OCI-M2 (cell line): ENCODE measurements around the gene TMEFF1.

Experiments used
- DNase-seq: peaks from one replicate; lab custom pipeline; 2025; ENCODE audit not compliant: unreplicated experiment; lab: John Stamatoyannopoulos, UW

Gene TMEFF1

GRCh38 chr9:100575765-100576386 lies 102.9 kb downstream of the TMEFF1 start:
- DNase-seq = no peak

GRCh38 chr9:100577776-100578448 lies 105.0 kb downstream of the TMEFF1 start, which contains the start of gene CAVIN4:
CAVIN4 (plus strand) TSS chr9:100578079; CDS start chr9:100578144, 65 bp downstream.
- DNase-seq = no peak

GRCh38 chr9:100578610-100579009 lies 105.7 kb downstream of the TMEFF1 start:
- no peak for DNase-seq

GRCh38 chr9:100579665-100580064 lies 106.7 kb downstream of the TMEFF1 start:
- no peak for DNase-seq

DNA sequence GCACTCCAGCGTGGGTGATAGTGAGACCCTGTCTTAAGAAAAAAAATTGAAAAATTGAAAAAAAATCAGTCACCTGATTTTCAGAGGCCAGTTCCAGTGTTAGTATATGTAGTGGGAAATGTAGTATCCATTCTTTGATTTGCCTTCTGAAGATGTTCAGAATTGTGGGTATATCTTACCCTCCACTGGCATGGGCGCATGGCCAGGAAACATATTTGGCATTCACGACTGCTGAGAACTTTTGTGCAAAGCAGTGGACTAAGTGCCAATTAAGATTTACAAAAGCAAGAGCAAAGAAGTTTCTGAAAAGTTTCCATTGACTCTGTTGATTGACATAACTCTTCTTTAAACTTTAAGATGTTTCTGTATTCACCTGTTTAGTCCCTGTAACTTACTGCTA lies 107.3 kb downstream of the TMEFF1 start:
- no peak for DNase-seq

DNA sequence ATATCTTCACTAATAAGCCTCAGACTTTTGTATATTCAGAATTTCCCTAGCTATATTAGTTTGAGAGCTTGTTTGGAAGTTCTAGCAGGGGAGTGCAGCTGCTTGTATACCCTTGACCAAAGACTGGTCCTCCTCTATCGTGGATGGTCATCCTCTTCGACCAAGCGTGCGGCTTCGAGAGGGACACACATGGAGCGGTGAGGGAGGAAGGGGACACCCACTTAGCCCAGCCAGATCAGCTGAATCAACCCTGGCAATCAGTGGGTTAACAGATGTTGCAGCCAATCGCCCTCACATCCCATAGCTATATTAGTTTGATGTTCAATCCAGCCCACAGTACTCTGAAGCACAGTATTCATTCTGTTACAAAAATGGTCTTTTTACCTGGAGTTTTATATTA lies 108.1 kb downstream of the TMEFF1 start:
- DNase-seq = no peak

DNA sequence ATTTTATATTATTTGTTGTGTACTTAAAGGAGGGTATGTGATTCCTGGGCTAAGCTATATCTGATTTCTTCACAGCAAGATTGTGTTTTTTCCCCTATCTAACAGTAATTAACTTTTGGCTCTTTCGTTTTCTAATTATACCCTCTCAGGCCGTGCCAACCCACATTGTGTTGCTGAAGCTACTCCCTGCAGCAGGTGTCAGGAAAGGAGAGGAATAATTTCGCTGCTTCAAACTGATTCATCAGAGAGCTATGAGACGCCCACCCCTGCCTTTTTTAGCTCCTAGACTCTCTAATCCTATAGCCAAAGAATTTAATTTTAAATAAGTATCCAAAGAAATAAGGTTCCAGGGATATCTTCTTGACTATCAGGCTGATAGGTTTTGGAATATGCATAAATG lies 108.7 kb downstream of the TMEFF1 start:
- DNase-seq = no peak

DNA sequence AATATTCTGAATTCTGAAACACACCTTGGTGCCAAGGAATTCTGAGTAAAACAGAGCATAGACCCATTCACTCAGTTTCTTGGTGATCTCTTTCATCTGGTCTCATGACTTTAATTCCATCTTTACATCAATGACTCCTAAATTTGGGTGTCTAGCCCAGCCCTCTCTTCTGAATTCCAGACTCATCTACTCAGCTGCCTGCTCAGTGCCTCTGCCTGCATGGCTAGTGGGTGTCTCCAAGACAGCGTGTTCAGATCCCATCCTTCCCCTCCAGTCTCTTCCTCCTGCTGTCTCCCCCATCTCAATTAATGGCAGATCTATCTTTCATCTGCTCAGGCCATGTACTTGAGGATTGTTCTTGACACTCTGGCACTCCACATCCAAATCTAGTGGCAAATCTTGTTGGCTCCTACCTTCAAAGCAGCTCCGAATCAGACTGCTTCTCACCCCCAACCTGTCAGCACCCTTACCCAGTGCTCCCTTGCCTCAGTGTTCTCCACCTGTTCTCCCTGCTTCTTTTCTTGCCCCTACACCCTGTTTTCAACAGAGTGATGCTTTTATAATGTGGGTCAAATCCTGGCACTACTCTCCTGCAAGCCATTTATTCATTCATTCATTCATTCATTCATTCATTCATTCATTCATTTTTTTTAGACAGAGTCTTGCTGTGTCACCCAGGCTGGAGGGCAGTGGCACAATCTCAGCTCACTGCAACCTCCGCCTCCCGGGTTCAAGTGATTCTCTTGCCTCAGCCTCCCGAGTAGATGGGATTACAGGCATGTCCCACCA lies 110.3 kb downstream of the TMEFF1 start:
- DNase-seq = no peak

GRCh38 chr9:100584951-100585350 lies 112.0 kb downstream of the TMEFF1 start:
- DNase-seq = no peak

- DNase-seq = no peak
Measured at GRCh38 chr9:100586093-100586492, 113.1 kb downstream of the TMEFF1 start.

- no peak for DNase-seq
Measured at GRCh38 chr9:100587375-100587774, 114.4 kb downstream of the TMEFF1 start.

DNA sequence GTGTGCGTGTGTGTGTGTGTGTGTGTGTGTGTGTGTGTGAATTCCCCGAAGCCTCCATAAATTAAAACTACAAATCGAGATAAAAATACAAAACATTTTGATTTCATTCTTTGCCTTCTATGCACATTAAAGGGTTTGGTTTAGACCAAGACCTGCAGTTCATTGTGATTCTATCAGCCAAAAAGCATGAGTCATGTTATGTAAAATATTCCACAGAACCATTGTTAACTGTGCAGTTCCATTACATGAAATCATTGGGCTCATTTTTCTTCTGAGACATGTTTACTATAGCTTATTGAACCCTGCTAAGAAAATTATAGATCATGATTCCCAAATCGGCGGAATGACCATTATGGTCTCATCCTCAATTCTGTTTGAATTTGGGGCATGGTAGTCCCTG lies 116.6 kb downstream of the TMEFF1 start:
- no peak for DNase-seq

DNA sequence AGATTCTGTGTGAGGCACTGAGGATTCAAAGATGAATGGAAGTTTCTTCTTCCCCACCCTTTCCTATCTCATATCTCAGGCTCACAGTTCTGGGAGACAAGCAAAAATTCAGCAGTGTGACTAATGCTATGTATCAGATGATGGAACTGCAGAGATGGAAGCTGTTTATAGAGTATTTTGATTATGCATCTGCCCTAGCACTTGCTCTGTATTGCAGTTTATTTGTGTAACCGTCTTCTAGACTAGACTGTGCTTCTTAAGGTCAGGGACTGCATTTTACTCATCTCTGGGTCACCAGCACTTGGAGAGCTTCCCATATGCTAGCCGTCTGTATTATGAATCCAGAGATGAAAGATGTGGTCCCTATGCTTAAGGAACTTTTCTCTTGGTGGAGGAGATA lies 117.5 kb downstream of the TMEFF1 start:
- no peak for DNase-seq

GRCh38 chr9:100591139-100591538 lies 118.2 kb downstream of the TMEFF1 start:
- DNase-seq = no peak

DNA sequence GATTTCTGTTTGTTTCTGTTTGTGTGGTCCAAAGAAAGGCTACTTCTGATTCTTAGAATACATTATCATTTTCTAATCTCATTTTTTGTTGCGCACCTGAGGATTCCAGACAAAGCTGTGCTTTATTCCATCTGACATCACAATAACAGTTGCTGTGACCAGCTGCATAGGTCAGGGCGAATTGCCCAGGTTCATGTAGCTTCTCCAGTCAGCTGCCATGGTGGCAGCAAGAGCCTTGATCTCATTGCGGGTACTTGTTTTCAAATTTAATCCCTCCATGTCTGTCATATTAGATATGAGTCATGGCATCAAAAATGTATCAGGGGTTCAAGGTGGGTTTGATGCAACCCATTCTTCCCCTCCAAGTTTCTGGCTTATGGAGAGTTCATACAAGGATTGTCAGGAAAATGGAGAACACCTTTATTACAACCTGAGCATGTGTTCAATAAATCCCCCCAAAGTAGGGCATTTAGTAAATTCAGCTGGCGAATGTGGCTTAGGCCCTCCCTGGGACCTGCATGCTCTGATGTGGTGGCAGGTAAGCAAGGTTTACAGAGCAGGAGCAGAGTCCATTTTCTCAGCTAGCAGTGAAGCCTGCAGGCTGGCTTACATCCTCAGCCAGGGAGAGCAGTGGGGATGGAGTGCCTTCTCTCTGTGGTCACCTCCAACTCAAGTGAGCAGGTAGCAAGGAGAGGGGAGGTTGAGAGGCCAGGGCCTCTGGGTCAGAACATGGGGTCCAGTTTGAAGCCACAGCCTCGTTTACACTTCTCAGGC lies 118.9 kb downstream of the TMEFF1 start:
- DNase-seq = no peak

DNA sequence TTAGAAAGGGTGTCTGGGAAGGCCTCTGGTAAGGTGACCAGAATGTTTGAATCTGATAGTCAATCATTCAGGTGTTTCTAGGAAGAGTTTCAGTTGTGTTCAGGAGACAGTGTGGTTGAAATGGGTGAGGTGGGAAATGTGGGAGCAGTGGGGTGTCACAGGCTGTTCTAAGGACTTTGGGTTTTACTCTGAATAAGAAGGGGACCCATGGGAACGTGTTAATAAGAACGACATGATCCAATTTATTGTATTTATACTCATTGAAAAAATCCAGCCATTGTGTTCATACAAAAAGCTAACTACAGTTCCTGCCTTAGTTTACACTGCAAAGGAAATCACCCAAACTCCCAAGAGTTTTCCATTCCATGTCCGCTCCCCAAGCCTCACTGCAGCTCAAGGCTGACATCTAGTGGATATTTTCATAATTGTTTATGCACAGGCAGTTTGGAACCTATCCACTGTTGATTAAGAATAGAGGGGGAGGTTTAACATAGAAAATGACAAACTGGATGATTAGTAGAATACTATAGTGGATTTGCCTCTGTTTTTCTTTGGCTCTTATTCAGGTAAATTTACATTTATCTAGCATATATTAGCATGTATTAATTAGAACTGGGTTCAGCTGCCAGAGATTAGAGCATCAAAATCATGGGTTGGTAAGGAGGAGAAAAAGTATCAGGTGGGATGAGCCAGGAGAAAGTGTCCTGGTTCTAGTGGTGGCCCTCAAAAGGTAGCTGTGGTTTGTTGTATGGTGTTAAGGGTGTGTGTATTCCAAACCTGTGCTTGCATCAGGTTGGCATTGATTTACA lies 122.6 kb downstream of the TMEFF1 start:
- peak; percentile 20 for DNase-seq

DNA sequence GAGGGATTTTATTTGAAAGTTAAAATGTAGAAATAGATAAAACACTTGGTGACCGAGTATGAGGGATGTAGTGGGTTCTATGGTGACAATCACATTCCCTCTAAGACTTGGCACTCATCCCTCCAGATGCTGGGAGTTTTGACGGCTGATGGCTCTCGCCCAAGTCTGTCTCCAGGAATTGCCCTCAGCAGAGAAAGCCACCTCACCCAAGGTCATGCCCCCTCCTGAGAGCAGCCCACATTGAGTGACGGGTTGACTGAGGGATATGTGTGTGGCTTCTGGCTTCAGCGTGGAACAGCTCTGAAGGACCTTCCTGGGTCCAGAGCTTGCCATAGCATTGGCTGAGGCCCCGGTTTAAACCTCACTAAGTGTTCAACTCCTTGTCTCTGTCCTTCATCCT lies 124.3 kb downstream of the TMEFF1 start:
- DNase-seq = no peak

DNA sequence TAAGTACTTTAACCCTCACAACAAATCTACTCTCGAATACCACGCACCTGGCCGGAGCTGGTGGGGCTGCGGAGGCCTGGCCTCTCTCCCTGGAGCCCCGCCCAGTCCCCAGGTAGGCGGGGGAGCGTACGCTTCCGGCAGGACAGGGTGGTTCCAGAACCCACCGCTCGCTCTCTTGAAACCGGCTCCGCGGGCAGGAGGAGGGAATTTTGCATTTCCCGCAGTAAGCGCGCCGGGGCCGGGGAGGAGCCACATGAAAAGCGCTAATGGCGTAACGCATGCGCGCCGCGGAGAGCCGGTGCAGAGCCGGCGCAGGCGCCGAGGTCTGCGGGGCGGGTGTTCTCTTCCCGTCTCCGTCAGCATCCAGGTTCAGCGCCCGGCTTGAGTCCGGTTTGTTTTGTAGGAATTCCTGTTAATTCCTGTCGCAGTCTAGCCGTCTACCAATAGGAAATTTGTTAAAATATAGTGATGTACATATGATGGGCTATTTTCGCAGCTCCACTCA lies 125.7 kb downstream of the TMEFF1 start:
- DNase-seq = no peak

- no peak for DNase-seq
Measured at GRCh38 chr9:100600521-100601079, 127.7 kb downstream of the TMEFF1 start.

GRCh38 chr9:100601216-100601615 lies 128.3 kb downstream of the TMEFF1 start:
- no peak for DNase-seq
